GM12872 (cell line): ENCODE data around the gene ABHD12.

Experiments used
- CTCF ChIP-seq: IDR thresholded peaks from 3 replicates; pipeline ENCODE4 v1.5.1; 2011; ENCODE audit warnings: low read depth, mild to moderate bottlenecking, low read length, moderate library complexity; ENCODE audit not compliant: insufficient read depth

The ABHD12 gene

GRCh38 chr20:25323496-25324246 is 67.0 kb downstream of the ABHD12 start:
- TF ChIP-seq CTCF, result no peak

- TF ChIP-seq CTCF, result no peak
Observed at GRCh38 chr20:25321991-25322390, 68.6 kb downstream of the ABHD12 start.

GRCh38 chr20:25321262-25321831 is 69.3 kb downstream of the ABHD12 start:
- TF ChIP-seq CTCF, result no peak

DNA sequence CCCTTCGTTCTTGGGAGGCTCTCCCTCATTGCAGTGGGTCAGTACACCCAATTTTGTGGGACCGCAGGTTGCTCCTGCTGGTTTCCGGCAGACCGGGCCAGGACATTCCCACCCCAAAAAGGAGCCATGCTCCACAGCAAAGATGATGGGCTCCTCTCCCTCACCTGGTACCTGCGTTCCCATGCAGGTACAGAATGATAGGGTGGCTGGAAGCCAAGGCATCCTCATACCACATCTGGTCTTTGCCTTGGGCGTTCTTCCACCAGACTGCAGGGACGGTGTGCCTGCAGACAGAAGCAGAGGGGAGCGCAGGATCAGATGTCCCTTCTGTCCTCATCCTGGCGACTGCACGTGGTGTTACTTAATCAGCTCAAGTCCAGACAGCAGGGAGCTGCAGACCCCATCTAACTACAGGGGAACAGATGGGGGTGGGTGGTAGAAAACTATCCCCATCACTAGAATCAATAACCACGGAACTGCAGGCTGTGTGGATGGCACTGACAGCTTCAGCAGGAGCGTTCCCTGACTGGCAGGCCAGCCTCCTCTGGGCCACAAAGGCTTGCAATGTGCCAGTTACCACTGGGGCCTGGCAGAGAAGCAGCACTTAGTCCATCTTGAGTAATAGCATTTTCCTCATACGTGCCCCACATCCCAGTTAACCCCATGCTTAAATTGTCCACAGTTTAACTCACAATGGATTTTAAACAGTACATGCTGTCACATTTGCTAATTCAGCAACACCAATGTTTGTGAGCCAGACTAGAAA is 70.4 kb downstream of the ABHD12 start:
- no peak for TF ChIP-seq CTCF

GRCh38 chr20:25319241-25320034 is 71.2 kb downstream of the ABHD12 start:
- peak; percentile 25; the same call in 1 of the 3 replicates for TF ChIP-seq CTCF

DNA sequence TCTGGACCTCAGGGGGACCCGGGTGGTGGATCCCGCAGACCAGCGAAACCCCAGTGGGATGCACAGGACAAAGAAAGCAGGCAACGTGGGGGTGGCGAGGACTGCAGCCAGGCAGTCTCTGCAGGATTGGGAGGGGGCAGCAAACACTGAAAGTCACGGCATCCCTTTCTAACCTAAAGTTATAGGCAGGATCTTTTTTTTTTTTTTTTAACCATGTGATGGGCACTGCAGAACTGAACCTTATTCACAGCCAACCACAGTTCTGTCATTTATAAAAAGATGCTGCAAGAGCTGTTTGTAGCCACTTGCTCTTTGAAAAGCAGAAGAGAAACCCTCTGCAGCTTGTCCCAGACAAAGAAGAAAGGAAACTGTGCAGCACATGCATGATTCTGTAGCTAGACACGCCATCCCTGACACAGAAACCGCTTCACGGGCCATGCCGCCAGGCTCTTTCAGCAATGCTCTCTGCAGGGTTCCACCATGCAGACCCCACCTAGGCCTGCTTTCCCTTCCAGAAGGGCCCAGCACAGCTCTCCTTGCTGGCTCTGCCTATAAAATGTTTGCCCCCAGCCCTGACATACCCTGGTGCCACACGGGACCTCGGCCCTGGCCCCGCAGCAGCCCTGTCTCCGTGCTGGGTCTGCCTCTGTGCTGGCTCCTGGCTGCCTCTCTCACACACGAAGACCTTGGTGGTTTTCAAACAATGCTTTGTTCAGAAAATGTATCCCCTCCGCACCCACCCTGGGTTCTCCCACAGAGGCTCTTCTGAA is 72.0 kb downstream of the ABHD12 start:
- no peak for TF ChIP-seq CTCF
